HG03097 (cell line): ENCODE measurements around the gene PGP.

Experiments
- ATAC-seq: cut with Tn5 transposase; IDR thresholded peaks from one replicate; pipeline ENCODE4 v1.9.1; 2021; ENCODE audit not compliant: unreplicated experiment, low FRiP score

Gene PGP

GRCh38 chr16:2186505-2186904 is 28.1 kb downstream of the PGP start:
- ATAC-seq = no peak

DNA sequence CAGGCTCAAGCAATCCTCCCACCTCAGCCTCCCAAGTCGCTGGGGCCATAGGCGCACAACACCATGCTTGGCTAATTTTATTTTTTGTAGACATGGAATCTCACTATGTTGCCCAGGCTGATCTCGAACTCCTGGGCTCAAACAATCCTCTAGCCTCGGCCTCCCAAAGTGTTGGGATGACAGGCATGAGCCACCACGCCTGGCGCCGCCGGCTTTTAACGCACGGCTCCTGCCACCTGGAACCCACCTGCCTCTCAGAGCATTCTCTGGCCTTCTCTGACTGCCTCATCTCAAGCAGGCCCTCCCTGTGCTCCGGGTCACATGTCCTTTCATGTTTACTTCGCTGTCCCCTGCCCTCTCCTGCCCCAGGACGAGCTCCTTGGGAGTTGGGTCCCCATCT is 28.6 kb downstream of the PGP start:
- no peak for ATAC-seq

GRCh38 chr16:2184962-2185361 is 29.7 kb downstream of the PGP start:
- ATAC-seq = no peak

DNA sequence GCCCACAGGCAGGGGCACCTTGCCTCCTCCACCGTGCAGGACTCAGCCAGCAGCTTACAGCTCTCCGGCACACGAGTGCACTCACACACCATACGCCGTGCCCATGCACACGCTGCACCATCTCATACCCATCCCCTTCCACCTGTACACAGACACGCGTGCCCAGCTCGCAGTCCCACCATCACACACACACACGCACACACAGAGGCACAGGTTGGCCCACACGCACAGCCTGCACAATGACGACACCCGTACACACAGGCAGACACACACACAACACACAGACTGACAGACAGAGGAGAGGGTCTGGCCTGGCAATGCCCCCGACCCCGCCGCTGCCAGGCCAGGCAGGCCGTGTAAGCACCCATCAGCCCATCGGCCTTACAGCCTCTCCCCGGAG is 30.3 kb downstream of the PGP start:
- ATAC-seq = no peak

DNA sequence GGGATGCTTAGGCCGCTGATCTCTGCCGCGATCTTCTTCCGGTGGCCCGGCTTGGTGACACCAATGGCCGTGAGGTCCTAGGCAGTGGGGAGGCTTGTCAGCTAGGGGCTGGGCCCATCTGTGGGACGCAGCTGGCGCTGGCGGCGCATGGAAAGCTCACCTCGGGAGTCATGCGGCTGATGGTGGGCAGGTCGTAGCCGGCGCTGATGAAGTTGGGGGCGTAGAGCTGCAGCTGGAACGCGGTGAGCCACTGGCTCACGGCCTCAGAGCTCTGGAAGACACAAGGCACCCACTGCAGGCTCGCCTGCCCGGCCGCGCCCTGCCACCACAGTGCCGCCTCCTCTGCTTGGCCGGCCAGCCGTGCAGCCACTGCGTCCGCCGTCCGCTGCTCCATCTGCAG is 31.0 kb downstream of the PGP start:
- no peak for ATAC-seq

- no peak for ATAC-seq
Measured at GRCh38 chr16:2181952-2182351, 32.7 kb downstream of the PGP start.

- no peak for ATAC-seq
Measured at GRCh38 chr16:2180962-2181923, 33.4 kb downstream of the PGP start.

- no peak for ATAC-seq
Measured at GRCh38 chr16:2180461-2180860, 34.2 kb downstream of the PGP start.

DNA sequence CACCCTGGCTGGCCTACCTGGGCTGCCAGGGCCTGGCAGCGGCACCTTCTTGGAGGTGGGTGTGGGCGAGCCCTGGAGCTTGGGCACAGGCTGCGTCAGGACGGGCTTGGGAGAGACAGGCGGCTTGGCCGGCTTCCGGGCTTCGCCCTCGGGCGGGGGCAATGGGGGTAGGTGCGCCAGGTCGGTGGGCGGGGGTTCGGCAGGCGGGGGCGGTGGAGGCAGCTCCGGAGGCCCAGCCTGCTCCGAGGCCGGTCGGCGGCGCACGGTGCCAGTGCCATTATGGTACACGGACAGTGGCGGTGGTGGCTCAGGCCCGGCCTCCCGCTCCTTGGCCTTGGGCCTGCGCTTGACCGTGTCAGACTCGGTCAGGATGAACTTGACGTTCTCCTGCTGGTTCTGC is 35.1 kb downstream of the PGP start:
- ATAC-seq = no peak

GRCh38 chr16:2179107-2179501 is 35.5 kb downstream of the PGP start:
- no peak for ATAC-seq

DNA sequence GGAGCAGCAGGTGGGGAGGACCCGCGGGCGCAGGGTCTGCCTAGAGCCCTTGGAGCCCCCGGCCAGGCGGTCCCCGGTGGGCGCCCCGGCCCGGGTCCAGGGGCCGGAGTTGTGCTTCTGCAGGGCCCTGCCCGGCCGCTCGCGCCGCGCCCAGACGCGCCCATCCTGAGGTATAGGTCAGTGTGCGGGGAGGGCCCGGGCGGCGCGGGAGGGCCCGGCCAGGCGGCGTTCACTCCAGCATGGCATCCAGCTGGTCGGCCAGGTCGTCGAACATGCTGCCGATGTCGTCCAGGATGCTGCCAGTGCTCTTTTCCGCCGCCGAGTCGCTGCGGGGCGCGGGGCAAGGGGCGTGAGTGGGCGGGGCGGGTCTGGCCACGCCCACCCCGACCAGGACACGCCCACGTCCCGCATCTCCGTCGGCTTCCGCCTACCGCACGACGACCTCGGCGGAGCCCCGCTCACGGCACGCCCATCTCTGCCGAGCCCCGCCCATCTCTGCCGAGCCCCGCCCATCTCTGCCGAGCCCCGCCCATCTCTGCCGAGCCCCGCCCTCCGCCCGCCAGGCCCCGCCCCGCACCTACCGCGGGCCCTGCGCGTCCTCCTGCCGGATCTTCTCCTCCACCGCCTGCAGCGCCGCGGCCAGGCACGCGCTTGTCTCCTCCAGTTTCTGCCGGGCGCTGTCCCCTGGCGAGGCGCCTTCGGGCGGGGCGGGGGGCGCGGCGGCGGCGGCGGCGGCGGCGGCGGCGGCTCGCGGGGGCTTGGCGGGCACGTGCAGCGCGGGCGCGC is 36.1 kb downstream of the PGP start:
- ATAC-seq = no peak

GRCh38 chr16:2177561-2177960 is 37.1 kb downstream of the PGP start:
- ATAC-seq = no peak

DNA sequence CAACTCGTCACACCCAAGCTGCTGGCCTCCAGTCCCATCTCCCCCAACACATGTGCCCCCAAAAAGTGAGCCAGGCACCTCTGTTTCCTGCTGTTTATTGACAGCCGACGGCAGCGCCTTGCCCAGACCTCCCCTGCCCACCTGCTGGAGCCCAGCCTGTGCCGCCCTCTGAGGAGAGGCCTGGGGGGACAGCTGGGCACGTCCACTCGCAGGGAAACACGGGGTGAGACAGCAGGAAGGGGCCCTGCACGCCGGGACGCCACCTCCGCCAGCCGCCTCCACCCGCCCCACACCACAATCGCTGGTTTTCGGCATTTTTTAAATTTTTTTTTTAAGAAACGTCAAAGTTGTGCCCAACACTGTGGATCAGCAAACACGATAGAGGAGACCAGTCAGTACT is 37.5 kb downstream of the PGP start:
- no peak for ATAC-seq

- ATAC-seq = no peak
Measured at GRCh38 chr16:2176047-2176446, 38.6 kb downstream of the PGP start.

DNA sequence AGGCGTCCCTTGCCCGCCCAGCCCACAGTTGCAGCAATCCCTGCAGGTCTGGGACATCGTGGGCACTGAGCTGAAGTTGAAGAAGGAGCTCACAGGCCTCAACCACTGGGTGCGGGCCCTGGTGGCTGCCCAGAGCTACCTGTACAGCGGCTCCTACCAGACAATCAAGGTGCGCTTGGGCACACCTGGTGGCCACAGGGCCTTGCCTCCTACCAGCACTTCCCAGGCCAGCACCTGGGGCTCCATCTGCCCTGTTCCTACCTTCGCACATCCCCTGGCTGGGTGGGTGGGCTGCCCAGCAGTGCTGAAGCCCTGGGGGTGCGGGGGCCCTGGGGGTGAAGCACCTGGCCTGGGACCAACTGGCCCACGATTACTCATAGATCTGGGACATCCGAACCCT is 39.2 kb downstream of the PGP start:
- no peak for ATAC-seq

- ATAC-seq = no peak
Measured at GRCh38 chr16:2174396-2175131, 40.1 kb downstream of the PGP start.

GRCh38 chr16:2173916-2174315 is 40.7 kb downstream of the PGP start:
- ATAC-seq = no peak

- ATAC-seq = no peak
Measured at GRCh38 chr16:2173366-2173765, 41.3 kb downstream of the PGP start.

DNA sequence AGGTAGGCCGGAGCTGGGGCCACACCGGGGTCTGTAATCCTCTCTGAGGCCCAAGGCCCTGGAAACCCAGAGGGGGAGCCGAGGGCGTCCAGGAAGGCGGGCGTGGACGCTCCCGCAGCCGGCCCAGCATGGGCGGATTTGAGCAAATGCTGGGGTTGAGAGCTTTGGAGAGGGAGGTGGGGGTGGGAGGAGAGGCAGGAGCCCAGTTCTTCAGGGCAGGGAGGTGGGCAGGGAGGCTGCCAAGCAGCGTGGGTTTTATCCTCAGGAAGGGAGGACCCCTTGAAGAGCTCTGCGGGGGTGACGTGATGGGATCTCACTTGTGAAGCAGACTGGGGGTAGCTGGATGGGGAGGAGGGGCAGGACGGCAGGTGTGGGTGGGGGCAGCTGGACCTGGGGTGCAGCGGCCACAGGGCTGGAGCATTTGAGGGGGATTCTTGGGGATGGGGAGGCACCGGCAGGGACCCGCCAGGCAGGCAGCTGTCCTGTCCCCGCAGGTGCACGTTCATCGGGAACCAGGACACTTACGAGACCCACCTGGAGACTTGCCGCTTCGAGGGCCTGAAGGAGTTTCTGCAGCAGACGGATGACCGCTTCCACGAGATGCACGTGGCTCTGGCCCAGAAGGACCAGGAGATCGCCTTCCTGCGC is 41.8 kb downstream of the PGP start:
- ATAC-seq = no peak

DNA sequence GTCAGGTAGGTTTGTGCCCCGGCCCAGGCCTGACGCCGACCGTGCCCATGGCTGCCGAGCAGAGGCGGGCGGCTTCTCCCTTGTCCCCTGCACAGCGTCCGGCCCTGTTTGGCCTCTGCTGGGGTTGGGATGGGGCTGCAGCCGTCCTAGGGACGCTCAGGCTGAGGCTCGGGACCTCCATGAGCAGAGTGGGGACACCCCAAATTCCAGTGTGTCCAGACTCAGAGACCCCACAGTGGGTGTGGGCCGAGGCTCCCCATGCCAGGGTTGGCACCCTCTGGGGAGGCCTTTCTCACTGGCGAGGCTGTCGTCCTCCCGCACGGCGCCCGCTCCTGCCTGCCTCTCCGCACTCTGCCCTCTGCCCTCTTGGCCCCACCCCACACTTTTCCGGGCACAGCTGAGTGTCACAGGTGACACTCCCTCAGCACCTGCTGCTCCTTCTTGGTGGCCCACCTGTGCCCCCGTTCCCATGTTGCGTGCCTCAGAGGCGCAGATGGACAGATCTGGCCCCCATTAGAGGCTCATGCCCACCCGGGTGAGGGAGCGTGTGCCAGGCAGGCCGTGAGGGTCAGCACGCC is 43.0 kb downstream of the PGP start:
- ATAC-seq = no peak
